CD14-positive monocyte (primary cell): Measurements from ENCODE around the gene SLC22A23. TPM values are rescaled to one million over a fixed set of nuclear protein-coding genes. Genes with fewer than 3 reads are reported as not detected.

ENCODE experiments used
- DNase-seq, 3 donors: peaks; one replicate each; pipeline ENCODE4 v3.0.0-alpha.2; 2011 to 2022
- H2AFZ ChIP-seq: 2 replicates; pipeline ENCODE4 v1.6.0; 2012; ENCODE audit warnings: mild to moderate bottlenecking, low read depth, low read length, inconsistent platforms; ENCODE audit not compliant: insufficient read depth, poor library complexity, severe bottlenecking
- H3K27ac ChIP-seq, 2 donors: 1 replicate in 1 of 2; 2 replicates in 1 of 2; pipeline ENCODE4 v1.5.1; 2012 to 2013; ENCODE audit warnings: low read length in 2 of 2, control low read depth in 1 of 2, inconsistent platforms in 1 of 2, low read depth in 1 of 2, mild to moderate bottlenecking in 1 of 2
- H3K27me3 ChIP-seq, 2 donors: one replicate each; pipeline versions ENCODE4 v1.6.0 to v1.6.1; 2011 to 2013; ENCODE audit warnings: low read length in 2 of 2; ENCODE audit not compliant: control insufficient read depth in 2 of 2, insufficient read depth in 2 of 2
- H3K36me3 ChIP-seq, 2 donors: replicated peaks in 1 of 2; 1 replicate in 1 of 2; 2 replicates in 1 of 2; pipeline versions ENCODE4 v1.5.1 to v1.6.1; 2012 to 2013; ENCODE audit warnings: low read length in 2 of 2, control low read depth in 1 of 2, inconsistent platforms in 1 of 2, mild to moderate bottlenecking in 1 of 2; ENCODE audit not compliant: insufficient read depth in 2 of 2, control insufficient read depth in 1 of 2
- H3K4me1 ChIP-seq, 2 donors: 1 replicate in 1 of 2; 2 replicates in 1 of 2; pipeline versions ENCODE4 v1.5.1 to v1.6.1; 2012 to 2013; ENCODE audit warnings: low read length in 2 of 2, control low read depth in 1 of 2, inconsistent platforms in 1 of 2, mild to moderate bottlenecking in 1 of 2, moderate library complexity in 1 of 2; ENCODE audit not compliant: insufficient read depth in 2 of 2, control insufficient read depth in 1 of 2
- H3K4me2 ChIP-seq: replicated peaks from 2 replicates; pipeline ENCODE3; 2012; ENCODE audit warnings: low read length, moderate library complexity, mild to moderate bottlenecking; ENCODE audit not compliant: poor library complexity, severe bottlenecking; ENCODE audit errors: extremely low read depth
- H3K4me3 ChIP-seq, 3 experiments: fragments of 200-600 bp in 1 of 3; sonication (generic) in 1 of 3; replicated peaks in 1 of 3; 1 replicate in 2 of 3; 2 replicates in 1 of 3; pipeline ENCODE4 v1.5.1; 2011 to 2013; ENCODE audit warnings: low read length in 3 of 3, mild to moderate bottlenecking in 3 of 3, control low read depth in 2 of 3, low read depth in 2 of 3, inconsistent platforms in 1 of 3, moderate library complexity in 1 of 3
- H3K79me2 ChIP-seq: 2 replicates; pipeline ENCODE4 v1.6.0; 2012; ENCODE audit warnings: mild to moderate bottlenecking, control low read depth, inconsistent platforms, low read length, moderate library complexity; ENCODE audit not compliant: insufficient read depth
- H3K9ac ChIP-seq: 2 replicates; pipeline ENCODE4 v1.6.0; 2017; ENCODE audit warnings: low read length, mild to moderate bottlenecking; ENCODE audit not compliant: insufficient read depth, poor library complexity, severe bottlenecking
- H3K9me3 ChIP-seq, 2 donors: replicated peaks in 1 of 2; 1 replicate in 1 of 2; 2 replicates in 1 of 2; pipeline versions ENCODE4 v1.5.1 to v1.6.1; 2012 to 2013; ENCODE audit warnings: low read length in 2 of 2, control low read depth in 1 of 2; ENCODE audit not compliant: control insufficient read depth in 1 of 2, insufficient read depth in 1 of 2
- H4K20me1 ChIP-seq: 2 replicates; pipeline ENCODE4 v1.6.0; 2012; ENCODE audit warnings: mild to moderate bottlenecking, low read length, control low read depth, moderate library complexity; ENCODE audit not compliant: insufficient read depth
- H3K27ac Mint-ChIP-seq, 7 donors: one replicate each; pipeline ENCODE4 v1.8.0; 2020; ENCODE audit warnings: mild to moderate bottlenecking in 7 of 7, mixed read lengths in 7 of 7, moderate library complexity in 6 of 7, inconsistent platforms in 2 of 7
- H3K27me3 Mint-ChIP-seq, 3 donors: one replicate each; pipeline ENCODE4 v1.8.0; 2021 to 2022; ENCODE audit warnings: low read depth in 3 of 3, mild to moderate bottlenecking in 3 of 3, mixed read lengths in 3 of 3, moderate library complexity in 3 of 3, inconsistent platforms in 1 of 3
- H3K36me3 Mint-ChIP-seq, 2 donors: one replicate each; pipeline ENCODE4 v1.8.0; 2020; ENCODE audit warnings: mixed read lengths in 2 of 2, inconsistent platforms in 1 of 2, mild to moderate bottlenecking in 1 of 2
- H3K4me1 Mint-ChIP-seq: one replicate; pipeline ENCODE4 v1.8.0; 2020; ENCODE audit warnings: mild to moderate bottlenecking, mixed read lengths
- H3K4me3 Mint-ChIP-seq, 2 donors: one replicate each; pipeline ENCODE4 v1.8.0; 2020; ENCODE audit warnings: mild to moderate bottlenecking in 2 of 2, mixed read lengths in 2 of 2, moderate library complexity in 1 of 2
- H3K9me3 Mint-ChIP-seq, 7 donors: one replicate each; pipeline ENCODE4 v1.8.0; 2020 to 2022; ENCODE audit warnings: mixed read lengths in 7 of 7, mild to moderate bottlenecking in 6 of 7, moderate library complexity in 6 of 7, inconsistent platforms in 2 of 7
- CTCF ChIP-seq: fragments of 200-600 bp; IDR thresholded peaks from one replicate; pipeline ENCODE4 v1.8.0; 2022; ENCODE audit warnings: antibody characterized with exemption, mild to moderate bottlenecking
- WGBS: methylation state at CpG from one replicate; pipeline ENCODE4 v1.1.5; 2013; ENCODE audit warnings: missing lambda C conversion rate; ENCODE audit not compliant: insufficient coverage; 5-methylcytosine and 5-hydroxymethylcytosine counted together
- intact Hi-C, 2 donors: fragments of 100-400 bp; cut with micrococcal nuclease; formaldehyde crosslinking; loops; one replicate each; pipeline versions ENCODE4 v1.15.0 to v1.15.1; 2023
- polyA plus RNA-seq, 3 donors: library from polyadenylated mRNA; depleted of rRNA in 1 of 3; unstranded in 2 of 3; stranded (reverse) in 1 of 3; fragments of 300-500 nt in 2 of 3; fragments of >200 nt in 1 of 3; fragmentation: Illumina TruSeq in 2 of 3; gene quantifications; 1 replicate in 2 of 3; 2 replicates in 1 of 3; pipeline ENCODE4 v1.2.3, GENCODE V29; 2012 to 2021

SLC22A23 gene
- polyA plus RNA-seq, 3 donors = 0.08 TPM; not detected in 2

- H3K27ac Mint-ChIP-seq = no peak overlapping the region
Measured at GRCh38 chr6:3240595-3240994, 216.3 kb downstream of the SLC22A23 start.

GRCh38 chr6:3239110-3239830, 217.6 kb downstream of the SLC22A23 start:
- Mint-ChIP-seq H3K36me3 (no peaks in the 10 kb centered on the region), H3K4me1 (peaks cover 1% of the 10 kb centered on the region), H3K4me3 (no peak overlapping the region), H3K9me3 (peaks cover 0 to 4% (median 0%) of the 10 kb centered on the region in 7 donors), H3K27me3 (peaks cover 39 to 63% (median 59%) of the 10 kb centered on the region in 3 donors), H3K27ac (no peak overlapping the region)
- Histone ChIP-seq H3K79me2 (no peaks in the 10 kb centered on the region), H3K27ac (no peak overlapping the region), H2AFZ (no peak overlapping the region), H3K4me3 (no peak overlapping the region), H3K4me1 (no peaks in the 10 kb centered on the region), H3K4me2 (no peak overlapping the region), H3K36me3 (no peaks in the 10 kb centered on the region), H4K20me1 (no peaks in the 10 kb centered on the region), H3K9ac (no peak overlapping the region), H3K27me3 (peaks cover 5 to 32% of the 10 kb centered on the region in 2 donors), H3K9me3 (no peaks in the 10 kb centered on the region)
- WGBS = 94% methylated on average over 11 of the region's 13 CpGs
- intact Hi-C loops = no loop called here
- no peak for DNase-seq
- TF ChIP-seq CTCF = peak; percentile 14

More at GRCh38 chr6:3240595-3240994, 216.3 kb downstream of the SLC22A23 start:
- Mint-ChIP-seq H3K9me3 (peaks cover 0 to 4% (median 0%) of the 10 kb centered on the region in 7 donors), H3K4me3 (no peak overlapping the region), H3K4me1 (peaks cover 1% of the 10 kb centered on the region), H3K27me3 (peaks cover 27 to 54% (median 52%) of the 10 kb centered on the region in 3 donors), H3K36me3 (no peaks in the 10 kb centered on the region)
- H3K4me3 ChIP-seq = no peak overlapping the region
- no peaks in the 10 kb centered on the region for H3K36me3 ChIP-seq
- H2AFZ ChIP-seq = no peak overlapping the region
- no peaks in the 10 kb centered on the region for H3K4me1 ChIP-seq
- no peak for TF ChIP-seq CTCF
- no peak overlapping the region for H3K27ac ChIP-seq
- no peak overlapping the region for H3K9ac ChIP-seq
- no peak overlapping the region for H3K4me2 ChIP-seq
- peaks cover 2 to 24% of the 10 kb centered on the region in 2 donors for H3K27me3 ChIP-seq
- intact Hi-C loops = no loop called here
- no peaks in the 10 kb centered on the region for H3K9me3 ChIP-seq
- WGBS = 77% methylated on average over 2 of the region's 7 CpGs
- no peaks in the 10 kb centered on the region for H3K79me2 ChIP-seq
- DNase-seq = no peak
- H4K20me1 ChIP-seq = no peaks in the 10 kb centered on the region
